HepG2 (cell line): ENCODE results near the gene MEF2A.

Experiments used
- CEBPB ChIP-seq: IDR thresholded peaks from 2 replicates; pipeline ENCODE4 v1.6.1; 2011; ENCODE audit warnings: low read depth, low read length, improper control_type of control experiment, borderline replicate concordance
- CREM ChIP-seq, 2 experiments: sonication (generic) in 1 of 2; formaldehyde crosslinking in 1 of 2; IDR thresholded peaks; 2 replicates each; pipeline versions ENCODE4 v1.4.0 to v1.6.1; 2016 to 2020; ENCODE audit warnings: antibody characterized with exemption in 1 of 2, mild to moderate bottlenecking in 1 of 2, missing genetic modification reagents in 1 of 2
- NPAS2 ChIP-seq: sonication (generic); formaldehyde crosslinking; IDR thresholded peaks from 2 replicates; pipeline ENCODE4 v1.8.0; 2022; ENCODE audit warnings: mild to moderate bottlenecking, missing genetic modification reagents, borderline replicate concordance
- TEAD2 ChIP-seq: sonication (generic); formaldehyde crosslinking; IDR thresholded peaks from 2 replicates; pipeline ENCODE4 v1.9.0; 2021; ENCODE audit warnings: missing genetic modification reagents

GRCh38 chr15:99621767-99622166, 56.0 kb downstream of the MEF2A start:
- TF ChIP-seq NPAS2 (CRISPR knock-in tag) (no peak), CREM (IDR thresholded peaks at IDR 0.05) (no peak), CREM (CRISPR knock-in tag; IDR thresholded peaks at IDR 0.05) (no peak), CEBPB (no peak), TEAD2 (CRISPR knock-in tag) (no peak)
